Fibroblast of the aortic adventitia (primary cell): ENCODE data around the gene IFRD2. TPM values are rescaled to one million over a fixed set of nuclear protein-coding genes. Genes with fewer than 3 reads are reported as not detected.

Experiments used
- DNase-seq: peaks from one replicate; pipeline ENCODE4 v3.0.0-alpha.2; 2010; ENCODE audit warnings: low read depth
- H3K4me3 ChIP-seq: 2 replicates; pipeline ENCODE4 v1.5.1; 2011; ENCODE audit warnings: low read depth, mild to moderate bottlenecking, control low read depth, low read length, moderate library complexity
- CTCF ChIP-seq: IDR thresholded peaks from 2 replicates; pipeline ENCODE4 v1.5.1; 2011; ENCODE audit warnings: mild to moderate bottlenecking, low read length, control low read depth, inconsistent platforms; ENCODE audit not compliant: insufficient read depth
- total RNA-seq: library from RNA; depleted of rRNA; stranded (reverse); fragments of >200 nt; gene quantifications from 2 replicates; pipeline ENCODE4 v1.2.3, GENCODE V29; 2012; ENCODE audit warnings: low replicate concordance

IFRD2 gene
- total RNA-seq, 1 donor, result 72.7 TPM

- no peak for DNase-seq
- no peak overlapping the region for H3K4me3 ChIP-seq
- TF ChIP-seq CTCF, result no peak
Measured at GRCh38 chr3:50241163-50241562, 51.1 kb downstream of the IFRD2 start.

- no peak overlapping the region for H3K4me3 ChIP-seq
- TF ChIP-seq CTCF, result no peak
Measured at GRCh38 chr3:50239649-50240048, 52.6 kb downstream of the IFRD2 start.

GRCh38 chr3:50238549-50239026 is 53.6 kb downstream of the IFRD2 start:
- TF ChIP-seq CTCF, result peak; percentile 16
- peak overlapping the region; percentile 93 for H3K4me3 ChIP-seq
- peak; percentile 44 for DNase-seq

More at GRCh38 chr3:50239649-50240048, 52.6 kb downstream of the IFRD2 start:
- no peak for DNase-seq

- DNase-seq, result peak; percentile 74
- no peak for TF ChIP-seq CTCF
- peak overlapping the region; percentile 93 for H3K4me3 ChIP-seq
Measured at GRCh38 chr3:50237754-50238548, 54.3 kb downstream of the IFRD2 start.

Other genes with a start within 250 kb of the IFRD2 start
- gene RBM5, start 203.5 kb downstream of the IFRD2 start, total RNA-seq, result 104 and 142 TPM in 2 replicates
- 0.74 and 3.5 TPM in 2 replicates for gene SEMA3F, start 137.1 kb downstream of the IFRD2 start, total RNA-seq
- gene GNAT1, start 100.8 kb downstream of the IFRD2 start, total RNA-seq, result not detected in 2 replicates
- gene SLC38A3, start 87.2 kb downstream of the IFRD2 start, total RNA-seq, result 0.27 TPM in 1 of 2 replicates, not detected in the other
- gene GNAI2, start 56.2 kb downstream of the IFRD2 start, total RNA-seq, result 195 and 203 TPM in 2 replicates
- gene SEMA3B, start 23.3 kb downstream of the IFRD2 start, total RNA-seq, result 9.7 and 110 TPM in 2 replicates
- not detected in 2 replicates for gene LSMEM2, start 13.3 kb downstream of the IFRD2 start, total RNA-seq
- 1.2 and 3.1 TPM in 2 replicates for gene HYAL3, start 7.0 kb upstream of the IFRD2 start, total RNA-seq
- gene NAA80, start 7.0 kb upstream of the IFRD2 start, total RNA-seq, result 3.8 and 8.4 TPM in 2 replicates
- gene HYAL1, start 11.1 kb upstream of the IFRD2 start, total RNA-seq, result 0.90 TPM in 1 of 2 replicates, not detected in the other
- gene HYAL2, start 30.3 kb upstream of the IFRD2 start, total RNA-seq, result 7.8 and 27.0 TPM in 2 replicates
- gene TUSC2, start 35.8 kb upstream of the IFRD2 start, total RNA-seq, result 11.9 and 15.5 TPM in 2 replicates
- 20.4 and 45.7 TPM in 2 replicates for gene RASSF1, start 48.4 kb upstream of the IFRD2 start, total RNA-seq
- 0.81 and 0.82 TPM in 2 replicates for gene ZMYND10, start 53.3 kb upstream of the IFRD2 start, total RNA-seq
- 9.4 and 19.7 TPM in 2 replicates for gene NPRL2, start 58.3 kb upstream of the IFRD2 start, total RNA-seq
- gene CYB561D2, start 58.4 kb upstream of the IFRD2 start, total RNA-seq, result 12.2 and 15.8 TPM in 2 replicates
- 47.9 and 48.9 TPM in 2 replicates for gene TMEM115, start 67.1 kb upstream of the IFRD2 start, total RNA-seq
- not detected in 2 replicates for gene CACNA2D2, start 211.2 kb upstream of the IFRD2 start, total RNA-seq